HCT116 (cell line): Measurements from ENCODE around the gene IRGQ. TPM values are rescaled to one million over a fixed set of nuclear protein-coding genes. Genes with fewer than 3 reads are reported as not detected.

ENCODE experiments used
- ATAC-seq: fragments of 200-7000 bp; cut with Tn5 transposase; 2 replicates; pipeline ENCODE4 v1.9.1; 2020; ENCODE audit warnings: mild to moderate bottlenecking, moderate library complexity
- BruUV-seq: library from RNA; stranded (reverse); fragments of 400-500 nt; replicated peaks from 2 replicates; lab custom pipeline; 2021; lab: Mats Ljungman, UMichigan
- CTCF ChIA-PET: fragments of 300-600 bp; sonication (Branson Sonifier 250); formaldehyde crosslinking; loops from one replicate; lab custom pipeline; 2021; ENCODE audit warnings: antibody characterized with exemption; lab: Charles Lee
- POLR2A ChIA-PET: fragments of 300-600, 350-600 bp; sonication (Branson Sonifier 250); formaldehyde crosslinking; loops from one replicate; lab custom pipeline; 2021; ENCODE audit warnings: antibody characterized with exemption; lab: Charles Lee
- RAD21 ChIA-PET, 2 experiments: fragments of 300-600 bp; sonication (Branson Sonifier 250); formaldehyde crosslinking; loops; one replicate each; lab custom pipeline; 2023; ENCODE audit warnings: low total read pairs in 2 of 2; ENCODE audit not compliant: uncharacterized antibody in 2 of 2, unreplicated experiment in 2 of 2, low non-redundant PET in 1 of 2; lab: Charles Lee
- DNase-seq: peaks from one replicate; pipeline ENCODE4 v3.0.0-alpha.2; 2010; ENCODE audit warnings: low read depth, low spot score
- H2AFZ ChIP-seq: fragments of 200-600 bp; shearing (Covaris generic), sonication (generic); 2 replicates; pipeline ENCODE4 v1.6.1; 2017; ENCODE audit warnings: low read depth, mixed run types, mixed read lengths, antibody characterized with exemption, low read length; ENCODE audit not compliant: poor library complexity, severe bottlenecking
- H3K27ac ChIP-seq: 2 replicates; pipeline ENCODE4 v1.5.1; 2012; ENCODE audit warnings: low read depth, low read length
- H3K27me3 ChIP-seq: fragments of 200-600 bp; sonication (generic); 2 replicates; pipeline ENCODE4 v1.6.1; 2016; ENCODE audit warnings: mixed run types, low read length, mixed read lengths; ENCODE audit not compliant: insufficient read depth
- H3K36me3 ChIP-seq, 2 experiments: fragments of 200-500 bp in 1 of 2; fragments of 200-600 bp in 1 of 2; sonication (Bioruptor generic) in 1 of 2; sonication (generic) in 1 of 2; 2 replicates each; pipeline versions ENCODE4 v1.5.1 to v1.6.1; 2014 to 2016; ENCODE audit warnings: low read length in 2 of 2, inconsistent platforms in 1 of 2, mixed read lengths in 1 of 2, mixed run types in 1 of 2; ENCODE audit not compliant: insufficient read depth in 2 of 2, control insufficient read depth in 1 of 2
- H3K4me1 ChIP-seq, 2 experiments: fragments of 200-600 bp in 1 of 2; sonication (generic) in 1 of 2; 2 replicates each; pipeline versions ENCODE4 v1.5.1 to v1.6.1; 2012 to 2017; ENCODE audit warnings: low read length in 2 of 2, inconsistent platforms in 1 of 2, mild to moderate bottlenecking in 1 of 2, mixed read lengths in 1 of 2, mixed run types in 1 of 2, moderate library complexity in 1 of 2; ENCODE audit not compliant: insufficient read depth in 2 of 2, control insufficient read depth in 1 of 2
- H3K4me2 ChIP-seq: fragments of 200-600 bp; sonication (generic); 2 replicates; pipeline ENCODE4 v1.6.1; 2017; ENCODE audit warnings: mixed run types, low read length, mixed read lengths
- H3K4me3 ChIP-seq, 2 experiments: fragments of 200-600 bp in 1 of 2; sonication (generic) in 1 of 2; replicated peaks in 1 of 2; 2 replicates each; pipeline ENCODE4 v1.5.1; 2011 to 2016; ENCODE audit warnings: low read length in 2 of 2, control low read depth in 1 of 2, low read depth in 1 of 2, mild to moderate bottlenecking in 1 of 2, mixed read lengths in 1 of 2, mixed run types in 1 of 2
- H3K79me2 ChIP-seq: fragments of 200-600 bp; sonication (generic); 2 replicates; pipeline ENCODE4 v1.6.1; 2017; ENCODE audit warnings: mild to moderate bottlenecking, mixed run types, low read length, moderate library complexity, mixed read lengths; ENCODE audit not compliant: insufficient read depth
- H3K9ac ChIP-seq: fragments of 200-600 bp; sonication (generic); 2 replicates; pipeline ENCODE4 v1.6.1; 2016; ENCODE audit warnings: low read length, mixed read lengths
- H3K9me2 ChIP-seq: fragments of 200-600 bp; sonication (generic), shearing (Covaris generic); 2 replicates; pipeline ENCODE4 v1.6.1; 2017; ENCODE audit warnings: mixed run types, mild to moderate bottlenecking, moderate library complexity; ENCODE audit not compliant: insufficient read depth
- H3K9me3 ChIP-seq, 2 experiments: fragments of 200-500 bp in 1 of 2; fragments of 200-600 bp in 1 of 2; sonication (Bioruptor generic) in 1 of 2; sonication (generic) in 1 of 2; 2 replicates each; pipeline ENCODE4 v1.6.1; 2014 to 2017; ENCODE audit warnings: low read length in 2 of 2, mixed read lengths in 2 of 2, inconsistent platforms in 1 of 2, low read depth in 1 of 2, mild to moderate bottlenecking in 1 of 2, mixed run types in 1 of 2, moderate library complexity in 1 of 2; ENCODE audit not compliant: control insufficient read depth in 1 of 2, insufficient read depth in 1 of 2
- H4K20me1 ChIP-seq: fragments of 200-600 bp; sonication (generic), shearing (Covaris generic); 2 replicates; pipeline ENCODE4 v1.6.1; 2017; ENCODE audit warnings: mixed run types, mild to moderate bottlenecking, moderate library complexity; ENCODE audit not compliant: insufficient read depth
- ATF3 ChIP-seq: IDR thresholded peaks from 2 replicates; pipeline ENCODE4 v1.6.1; 2012
- CEBPB ChIP-seq: IDR thresholded peaks from 2 replicates; pipeline ENCODE4 v1.6.1; 2012; ENCODE audit warnings: low read depth
- ELF1 ChIP-seq: IDR thresholded peaks from 2 replicates; pipeline ENCODE4 v1.6.1; 2012; ENCODE audit warnings: low read depth, borderline replicate concordance
- EZH2 ChIP-seq: fragments of 200-600 bp; sonication (generic); IDR thresholded peaks from 2 replicates; pipeline ENCODE4 v1.6.1; 2017; ENCODE audit warnings: antibody characterized with exemption, mixed run types
- EZH2phosphoT487 ChIP-seq: fragments of 200-600 bp; IDR thresholded peaks from 2 replicates; pipeline ENCODE4 v1.6.1; 2018; ENCODE audit warnings: antibody characterized with exemption, borderline replicate concordance
- FOSL1 ChIP-seq: IDR thresholded peaks from 2 replicates; pipeline ENCODE4 v1.6.1; 2012; ENCODE audit warnings: low read depth
- MAX ChIP-seq: IDR thresholded peaks from 2 replicates; pipeline ENCODE4 v1.6.1; 2012
- POLR2A ChIP-seq: IDR thresholded peaks from 2 replicates; pipeline ENCODE4 v1.7.0; 2011; ENCODE audit warnings: borderline replicate concordance; ENCODE audit not compliant: insufficient read depth, insufficient read length; ENCODE audit errors: extremely low read depth
- POLR2AphosphoS5 ChIP-seq: IDR thresholded peaks from 2 replicates; pipeline ENCODE4 v1.6.1; 2011; ENCODE audit warnings: mild to moderate bottlenecking, low read depth, low read length, moderate library complexity
- RAD21 ChIP-seq: IDR thresholded peaks from 2 replicates; pipeline ENCODE4 v1.6.1; 2012; ENCODE audit warnings: low read depth, mild to moderate bottlenecking
- REST ChIP-seq: IDR thresholded peaks from 2 replicates; pipeline ENCODE4 v1.6.1; 2012; ENCODE audit warnings: low read depth
- SIN3A ChIP-seq: IDR thresholded peaks from 2 replicates; pipeline ENCODE4 v1.6.1; 2012; ENCODE audit warnings: low read depth
- TCF7L2 ChIP-seq: IDR thresholded peaks from 2 replicates; pipeline ENCODE4 v1.7.0; 2011; ENCODE audit warnings: borderline replicate concordance, inconsistent platforms; ENCODE audit not compliant: insufficient read depth, insufficient read length; ENCODE audit errors: extremely low read depth
- YY1 ChIP-seq: IDR thresholded peaks from 2 replicates; pipeline ENCODE4 v1.6.1; 2011; ENCODE audit warnings: low read length, low read depth, moderate library complexity, mild to moderate bottlenecking; ENCODE audit not compliant: insufficient replicate concordance; ENCODE audit errors: extremely low read depth
- ZFX ChIP-seq: fragments of 450-650 bp; IDR thresholded peaks from 2 replicates; pipeline ENCODE4 v1.6.1; 2017
- ZNF274 ChIP-seq: fragments of 200-500 bp; sonication (Bioruptor generic); IDR thresholded peaks from 2 replicates; pipeline ENCODE4 v1.6.1; 2014; ENCODE audit warnings: mild to moderate bottlenecking, low read depth, low read length, inconsistent platforms
- intact Hi-C: fragments of 100-400 bp; cut with micrococcal nuclease; formaldehyde crosslinking; loops from 2 replicates; pipeline ENCODE4 v1.10.0; 2022
- total RNA-seq: library from RNA; stranded (reverse); gene quantifications from one replicate; pipeline ENCODE4 v1.2.1, GENCODE V29; 2021; ENCODE audit not compliant: unreplicated experiment
- TF ChIP-seq, protein P1 (sequence below): IDR thresholded peaks from 2 replicates; pipeline ENCODE4 v1.6.1; 2011; ENCODE audit warnings: mild to moderate bottlenecking, low read length, moderate library complexity; ENCODE audit not compliant: insufficient replicate concordance; ENCODE audit errors: extremely low read depth
- TF ChIP-seq, protein P2 (sequence below), 3 experiments: fragments of 200-600 bp in 1 of 3; sonication (generic) in 1 of 3; IDR thresholded peaks in 2 of 3; conservative IDR thresholded peaks in 1 of 3; 2 replicates each; pipeline ENCODE4 v1.5.1; 2012 to 2017; ENCODE audit warnings: low read depth in 2 of 3, low read length in 2 of 3, antibody characterized with exemption in 1 of 3, borderline replicate concordance in 1 of 3, control low read depth in 1 of 3, mild to moderate bottlenecking in 1 of 3, mixed read lengths in 1 of 3, mixed run types in 1 of 3, moderate library complexity in 1 of 3; ENCODE audit not compliant: insufficient read depth in 1 of 3

IRGQ gene
- total RNA-seq, 1 experiment from 2014 or later: 14.6 TPM

- RAD21 ChIA-PET: interaction anchor here (1.0 to 1.3 kb wide), 2 partner anchors 40 to 114 kb away, joined by 3 read pairs; no protein-coding TSS in a partner anchor
Observed at GRCh38 chr19:43554317-43554895, 41.5 kb downstream of the IRGQ start.

More at GRCh38 chr19:43554317-43554895, 41.5 kb downstream of the IRGQ start:
- Histone ChIP-seq H3K27me3 (no peaks in the 10 kb centered on the region), H3K4me1 (no peaks in the 10 kb centered on the region), H3K36me3 (peaks cover 5 to 10% of the 10 kb centered on the region in 2 experiments; a peak in 3 of 4 replicates), H3K4me3 (no peak overlapping the region), H2AFZ (no peak overlapping the region), H3K9ac (no peak overlapping the region), H3K9me3 (no peaks in the 10 kb centered on the region), H4K20me1 (no peaks in the 10 kb centered on the region), H3K27ac (no peak overlapping the region), H3K9me2 (no peaks in the 10 kb centered on the region), H3K4me2 (no peak overlapping the region), H3K79me2 (no peaks in the 10 kb centered on the region)
- ATAC-seq (no peak), DNase-seq (no peak)
- CTCF ChIA-PET: interaction anchor here (0.6 to 3.2 kb wide), 15 partner anchors 9 to 255 kb away, joined by 3 to 20 read pairs (median 5); partner anchors contain the start of genes IRGQ, PINLYP, XRCC1 and ZNF575
- BruUV-seq: no TSS peak
- intact Hi-C loops: no loop called here
- POLR2A ChIA-PET: no interaction called here
- TF ChIP-seq TCF7L2 (no peak), REST (no peak), EZH2phosphoT487 (no peak), RAD21 (no peak), POLR2A (no peak), SIN3A (no peak), ZFX (no peak), FOSL1 (no peak), POLR2AphosphoS5 (no peak), EZH2 (no peak), MAX (no peak), CEBPB (no peak), ELF1 (no peak), ATF3 (no peak), YY1 (no peak), ZNF274 (no peak)
- TF ChIP-seq, protein P1, sequence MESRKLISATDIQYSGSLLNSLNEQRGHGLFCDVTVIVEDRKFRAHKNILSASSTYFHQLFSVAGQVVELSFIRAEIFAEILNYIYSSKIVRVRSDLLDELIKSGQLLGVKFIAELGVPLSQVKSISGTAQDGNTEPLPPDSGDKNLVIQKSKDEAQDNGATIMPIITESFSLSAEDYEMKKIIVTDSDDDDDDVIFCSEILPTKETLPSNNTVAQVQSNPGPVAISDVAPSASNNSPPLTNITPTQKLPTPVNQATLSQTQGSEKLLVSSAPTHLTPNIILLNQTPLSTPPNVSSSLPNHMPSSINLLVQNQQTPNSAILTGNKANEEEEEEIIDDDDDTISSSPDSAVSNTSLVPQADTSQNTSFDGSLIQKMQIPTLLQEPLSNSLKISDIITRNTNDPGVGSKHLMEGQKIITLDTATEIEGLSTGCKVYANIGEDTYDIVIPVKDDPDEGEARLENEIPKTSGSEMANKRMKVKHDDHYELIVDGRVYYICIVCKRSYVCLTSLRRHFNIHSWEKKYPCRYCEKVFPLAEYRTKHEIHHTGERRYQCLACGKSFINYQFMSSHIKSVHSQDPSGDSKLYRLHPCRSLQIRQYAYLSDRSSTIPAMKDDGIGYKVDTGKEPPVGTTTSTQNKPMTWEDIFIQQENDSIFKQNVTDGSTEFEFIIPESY: no peak
- TF ChIP-seq, protein P2, sequence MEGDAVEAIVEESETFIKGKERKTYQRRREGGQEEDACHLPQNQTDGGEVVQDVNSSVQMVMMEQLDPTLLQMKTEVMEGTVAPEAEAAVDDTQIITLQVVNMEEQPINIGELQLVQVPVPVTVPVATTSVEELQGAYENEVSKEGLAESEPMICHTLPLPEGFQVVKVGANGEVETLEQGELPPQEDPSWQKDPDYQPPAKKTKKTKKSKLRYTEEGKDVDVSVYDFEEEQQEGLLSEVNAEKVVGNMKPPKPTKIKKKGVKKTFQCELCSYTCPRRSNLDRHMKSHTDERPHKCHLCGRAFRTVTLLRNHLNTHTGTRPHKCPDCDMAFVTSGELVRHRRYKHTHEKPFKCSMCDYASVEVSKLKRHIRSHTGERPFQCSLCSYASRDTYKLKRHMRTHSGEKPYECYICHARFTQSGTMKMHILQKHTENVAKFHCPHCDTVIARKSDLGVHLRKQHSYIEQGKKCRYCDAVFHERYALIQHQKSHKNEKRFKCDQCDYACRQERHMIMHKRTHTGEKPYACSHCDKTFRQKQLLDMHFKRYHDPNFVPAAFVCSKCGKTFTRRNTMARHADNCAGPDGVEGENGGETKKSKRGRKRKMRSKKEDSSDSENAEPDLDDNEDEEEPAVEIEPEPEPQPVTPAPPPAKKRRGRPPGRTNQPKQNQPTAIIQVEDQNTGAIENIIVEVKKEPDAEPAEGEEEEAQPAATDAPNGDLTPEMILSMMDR (IDR thresholded peaks at IDR 0.05 in 2 of 3, conservative IDR thresholded peaks at IDR 0.05 in 1 of 3; ENCODE audit: borderline replicate concordance in 1 of 3, insufficient read depth in 1 of 3, low read depth in 2 of 3, low read length in 2 of 3): no peak
